HG03095 (cell line): ENCODE measurements around the gene CAPNS2.

Source experiments
- ATAC-seq: cut with Tn5 transposase; IDR thresholded peaks from one replicate; pipeline ENCODE4 v1.9.1; 2021; ENCODE audit warnings: moderate library complexity; ENCODE audit not compliant: unreplicated experiment

Gene CAPNS2

DNA sequence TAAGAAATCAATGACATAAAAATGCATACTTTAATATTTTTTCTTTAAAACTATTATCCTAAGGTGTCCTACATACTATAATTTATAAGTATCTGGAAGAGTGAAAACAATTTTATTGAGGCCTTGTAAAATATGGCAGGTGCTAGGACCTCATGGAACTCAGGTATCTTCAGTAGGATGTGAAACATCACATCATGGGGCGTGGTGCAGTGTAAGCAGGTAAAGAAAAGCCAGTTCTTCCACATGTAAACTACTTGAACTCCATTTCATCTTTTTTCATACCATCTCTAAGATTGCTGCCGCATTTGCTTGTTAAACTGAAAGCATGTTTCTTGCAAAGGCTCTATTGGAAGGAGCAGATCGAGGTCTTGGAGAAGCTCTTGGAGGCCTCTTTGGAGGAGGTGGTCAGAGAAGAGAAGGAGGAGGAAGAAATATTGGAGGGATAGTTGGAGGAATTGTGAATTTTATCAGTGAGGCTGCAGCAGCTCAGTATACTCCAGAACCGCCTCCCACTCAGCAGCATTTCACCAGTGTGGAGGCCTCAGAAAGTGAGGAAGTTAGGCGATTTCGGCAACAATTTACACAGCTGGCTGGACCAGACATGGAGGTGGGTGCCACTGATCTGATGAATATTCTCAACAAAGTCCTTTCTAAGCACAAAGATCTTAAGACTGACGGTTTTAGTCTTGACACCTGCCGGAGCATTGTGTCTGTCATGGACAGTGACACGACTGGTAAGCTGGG lies at the start of gene CAPNS2:
Gene CAPNS2, plus strand, starts transcription at position 253 of the 744 bp plus-strand sequence. Its CDS starts 73 bp downstream, at position 326.
- ATAC-seq, result no peak

- ATAC-seq, result no peak
Observed at GRCh38 chr16:55521792-55522191, 44.7 kb upstream of the CAPNS2 start.

GRCh38 chr16:55526441-55526840 lies 40.0 kb upstream of the CAPNS2 start:
- ATAC-seq, result no peak

- no peak for ATAC-seq
Observed at GRCh38 chr16:55527885-55528284, 38.6 kb upstream of the CAPNS2 start.

GRCh38 chr16:55529018-55529417 lies 37.5 kb upstream of the CAPNS2 start:
- ATAC-seq, result no peak

GRCh38 chr16:55530316-55530856 lies 36.1 kb upstream of the CAPNS2 start:
- ATAC-seq, result no peak

GRCh38 chr16:55532227-55532626 lies 34.3 kb upstream of the CAPNS2 start:
- no peak for ATAC-seq

DNA sequence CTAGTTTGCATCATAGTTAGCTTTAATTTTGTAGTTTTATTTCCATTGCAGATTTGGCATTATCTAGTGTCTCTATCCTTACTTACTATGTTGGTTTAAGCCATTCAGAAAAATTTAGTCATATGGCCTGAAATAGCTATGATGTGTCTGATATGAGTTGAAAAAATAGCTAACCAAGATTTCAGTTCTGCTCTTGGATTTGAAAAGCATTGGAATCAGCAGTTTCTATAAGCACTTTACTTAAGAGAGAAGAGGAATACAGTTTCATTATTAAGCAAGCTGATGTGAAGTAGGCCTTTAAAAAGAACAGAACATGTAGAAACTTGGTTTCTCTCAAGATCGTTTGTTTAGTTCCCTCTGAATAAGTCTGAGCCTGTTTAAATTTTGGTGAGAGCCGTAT lies 31.7 kb upstream of the CAPNS2 start:
- ATAC-seq, result no peak

- no peak for ATAC-seq
Observed at GRCh38 chr16:55539049-55539448, 27.4 kb upstream of the CAPNS2 start.

GRCh38 chr16:55539488-55539887 lies 27.0 kb upstream of the CAPNS2 start:
- ATAC-seq, result no peak

DNA sequence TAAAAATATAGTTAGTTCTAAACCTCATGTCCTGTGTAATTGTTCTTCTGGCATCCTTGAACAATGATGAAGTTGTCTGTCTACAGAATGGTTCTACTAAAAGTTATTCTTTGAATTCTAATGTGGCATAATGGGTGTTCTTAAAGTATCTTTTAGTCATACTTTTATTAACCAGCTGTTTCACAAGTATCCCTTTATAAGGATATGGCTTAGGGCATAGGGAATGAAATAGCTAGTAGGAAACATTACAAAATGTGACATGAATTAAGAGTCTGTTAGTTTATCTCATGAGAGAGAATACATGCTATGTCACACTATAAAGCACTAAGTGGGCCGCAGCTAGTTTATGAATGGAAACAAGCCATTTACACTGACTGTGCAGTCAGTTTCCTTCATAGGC lies 26.3 kb upstream of the CAPNS2 start:
- no peak for ATAC-seq

DNA sequence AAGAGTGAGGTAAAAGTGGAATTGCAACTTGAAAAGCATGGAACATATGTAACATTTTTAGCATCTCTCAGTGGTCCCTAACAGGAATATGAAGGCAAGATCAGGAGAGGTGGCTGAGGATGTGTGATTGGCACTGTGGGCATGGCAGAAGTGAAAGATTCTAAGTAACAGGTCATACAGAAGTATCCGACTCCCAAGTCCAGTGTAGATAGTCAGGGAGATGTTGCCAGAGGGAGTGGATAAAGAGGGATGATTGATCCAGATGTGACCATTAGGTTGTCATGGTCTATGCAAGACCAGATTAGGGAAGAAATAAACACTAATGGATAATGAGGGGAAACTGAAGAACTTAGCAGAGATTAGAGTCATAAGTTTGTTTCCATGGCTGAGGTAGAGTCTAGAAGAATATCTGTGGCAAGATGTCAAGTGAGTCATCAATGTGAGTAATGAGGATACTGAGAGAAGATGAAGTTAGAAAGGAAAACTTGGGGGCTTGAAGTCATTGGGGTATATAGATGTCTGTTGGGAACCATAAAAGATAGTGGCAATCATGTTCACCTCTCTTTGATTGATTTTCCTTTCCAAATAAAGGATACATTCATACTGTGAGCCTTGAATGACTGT lies 23.9 kb upstream of the CAPNS2 start:
- ATAC-seq, result no peak

DNA sequence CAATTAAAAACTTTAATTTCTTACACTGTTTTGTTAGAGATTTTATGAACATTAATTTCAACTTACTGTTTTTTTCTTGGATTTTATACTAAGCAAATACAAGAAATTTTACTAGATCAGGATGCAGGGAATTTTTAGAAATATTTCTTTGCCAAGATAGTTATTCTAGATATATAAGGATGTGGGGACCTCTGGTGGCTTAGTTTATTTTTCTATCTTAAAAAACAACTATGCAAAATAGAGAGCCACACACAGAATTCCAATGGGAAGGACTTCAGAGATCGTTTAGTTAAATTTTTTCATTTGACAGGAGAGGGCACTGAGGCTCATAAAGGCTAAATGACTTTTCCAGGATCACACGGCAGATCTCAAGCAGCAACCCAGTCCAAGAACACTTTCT lies 23.0 kb upstream of the CAPNS2 start:
- ATAC-seq, result no peak

DNA sequence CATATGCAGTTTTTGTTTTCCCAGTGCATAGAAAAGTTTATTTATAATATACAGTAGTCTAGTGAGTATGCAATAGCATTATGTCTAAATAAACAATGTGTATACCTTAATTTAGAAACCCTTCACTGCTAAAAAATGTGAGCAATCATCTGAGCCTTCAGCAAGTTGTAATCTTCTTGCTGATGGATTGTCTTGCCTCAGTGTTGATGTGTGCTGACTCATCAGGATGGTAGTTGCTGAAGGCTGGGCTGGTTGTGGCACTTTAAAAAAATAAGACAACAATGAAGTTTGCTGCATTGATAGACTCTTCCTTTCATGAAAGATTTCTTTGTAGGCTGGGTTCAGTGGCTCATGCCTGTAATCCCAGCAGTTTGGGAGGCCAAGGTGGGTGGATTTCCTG lies 13.9 kb upstream of the CAPNS2 start:
- ATAC-seq, result no peak

DNA sequence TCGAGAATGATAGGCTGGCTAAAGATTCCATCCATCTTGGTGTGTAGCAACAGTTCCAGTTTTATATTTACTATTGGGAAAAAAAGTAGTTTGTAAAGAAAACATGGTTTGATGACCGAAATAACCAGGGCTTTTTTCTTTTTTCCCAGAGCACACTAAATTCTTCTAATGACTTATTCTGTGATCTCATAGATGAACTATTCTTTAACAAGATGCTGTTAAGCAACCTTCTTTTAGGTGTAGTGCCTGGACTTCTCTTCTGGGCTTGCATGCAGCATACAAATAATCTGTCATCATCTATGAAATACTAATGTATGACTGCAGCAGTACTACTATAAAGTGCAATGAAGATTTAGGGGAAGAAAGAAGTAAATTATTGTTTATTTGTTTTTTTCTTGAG lies 11.0 kb upstream of the CAPNS2 start:
- ATAC-seq, result no peak

DNA sequence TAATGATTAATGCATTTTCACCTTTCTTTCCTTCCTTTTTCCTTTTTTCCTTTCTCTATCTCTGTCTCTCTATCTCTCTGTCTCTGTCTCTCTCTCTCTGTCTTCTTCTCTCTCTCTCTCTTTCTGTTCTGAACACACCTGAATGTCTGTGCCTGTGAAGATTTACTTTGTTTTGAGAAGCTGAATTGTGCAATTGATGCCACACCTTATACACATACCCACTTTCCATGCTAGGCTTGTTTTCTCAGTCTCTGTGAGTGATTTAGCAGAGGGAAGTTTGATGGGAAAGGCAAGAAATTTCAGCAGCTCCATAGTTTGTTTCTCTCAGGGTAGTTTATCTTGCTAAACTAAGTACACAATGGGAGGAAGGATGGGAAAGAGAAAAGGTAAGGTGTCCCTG lies 9.3 kb upstream of the CAPNS2 start:
- ATAC-seq, result no peak

DNA sequence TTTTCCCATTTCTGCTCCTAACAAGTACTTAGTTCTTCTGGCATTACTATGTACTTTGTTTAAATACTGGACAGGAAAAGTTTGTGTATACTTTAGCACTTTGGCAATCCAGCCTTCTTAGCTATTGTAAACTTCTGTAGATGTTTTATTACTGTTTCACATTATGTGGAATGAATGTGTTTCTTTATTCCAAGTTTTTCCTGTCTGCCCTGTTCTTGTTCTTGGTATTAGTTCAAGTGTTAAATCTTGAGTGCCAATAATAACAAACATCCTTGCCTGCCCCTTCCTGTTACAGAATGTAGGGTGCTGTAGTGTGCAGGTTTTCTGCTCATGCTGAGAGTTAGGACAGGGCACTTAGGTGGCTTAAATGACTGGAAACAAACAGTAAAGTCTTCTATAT lies 7.3 kb upstream of the CAPNS2 start:
- no peak for ATAC-seq

- no peak for ATAC-seq
Observed at GRCh38 chr16:55559933-55560516, 6.5 kb upstream of the CAPNS2 start.

- ATAC-seq, result no peak
Observed at GRCh38 chr16:55561319-55561848, 5.1 kb upstream of the CAPNS2 start.

GRCh38 chr16:55562936-55563335 lies 3.5 kb upstream of the CAPNS2 start:
- ATAC-seq, result no peak

DNA sequence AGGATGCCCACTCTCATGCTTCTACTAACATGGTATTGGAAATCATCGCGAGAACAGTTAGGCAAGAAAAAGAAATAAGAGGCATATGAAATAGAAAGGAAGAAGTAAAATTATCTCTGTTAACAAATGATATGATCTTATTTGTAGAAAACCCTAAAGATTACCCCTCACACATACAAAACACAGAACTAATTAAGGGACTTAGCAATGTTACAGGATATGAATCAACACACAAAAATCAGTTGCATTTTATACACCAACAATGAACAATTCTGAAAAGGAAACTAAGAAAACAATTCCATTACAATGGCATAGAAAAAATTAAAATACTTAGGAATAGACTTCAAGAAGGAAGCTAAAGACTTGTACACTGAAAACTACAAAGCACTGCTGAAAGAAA lies 2.7 kb upstream of the CAPNS2 start:
- ATAC-seq, result no peak

DNA sequence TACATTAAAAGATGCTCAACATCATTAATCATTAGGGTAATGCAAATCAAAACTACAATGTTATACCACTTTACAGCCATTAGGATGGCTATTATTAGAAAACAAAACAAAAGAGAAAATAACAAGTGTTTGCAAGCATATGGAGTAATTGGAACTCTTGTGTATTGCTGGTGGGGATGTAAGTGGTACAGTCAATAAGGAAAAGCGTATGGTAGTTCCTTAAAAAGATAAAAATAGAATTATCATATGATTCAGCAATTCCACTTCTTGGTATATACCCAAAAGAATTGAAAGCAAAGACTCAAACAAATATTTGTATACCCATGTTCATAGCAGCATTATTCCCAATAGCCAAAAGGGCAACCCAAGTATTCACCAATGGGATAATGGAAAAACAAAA lies 1.4 kb upstream of the CAPNS2 start:
- ATAC-seq, result no peak
